ENCODE data around the gene HELZ.
A peak's percentile ranks its signal among the peaks of the same experiment; 100 is the strongest.
"Not testable (repeated sequence)": the region's sequence is repeated elsewhere in the genome, so short reads cannot be mapped to it uniquely, and the experiment has no call there.

Gene HELZ, protein sequence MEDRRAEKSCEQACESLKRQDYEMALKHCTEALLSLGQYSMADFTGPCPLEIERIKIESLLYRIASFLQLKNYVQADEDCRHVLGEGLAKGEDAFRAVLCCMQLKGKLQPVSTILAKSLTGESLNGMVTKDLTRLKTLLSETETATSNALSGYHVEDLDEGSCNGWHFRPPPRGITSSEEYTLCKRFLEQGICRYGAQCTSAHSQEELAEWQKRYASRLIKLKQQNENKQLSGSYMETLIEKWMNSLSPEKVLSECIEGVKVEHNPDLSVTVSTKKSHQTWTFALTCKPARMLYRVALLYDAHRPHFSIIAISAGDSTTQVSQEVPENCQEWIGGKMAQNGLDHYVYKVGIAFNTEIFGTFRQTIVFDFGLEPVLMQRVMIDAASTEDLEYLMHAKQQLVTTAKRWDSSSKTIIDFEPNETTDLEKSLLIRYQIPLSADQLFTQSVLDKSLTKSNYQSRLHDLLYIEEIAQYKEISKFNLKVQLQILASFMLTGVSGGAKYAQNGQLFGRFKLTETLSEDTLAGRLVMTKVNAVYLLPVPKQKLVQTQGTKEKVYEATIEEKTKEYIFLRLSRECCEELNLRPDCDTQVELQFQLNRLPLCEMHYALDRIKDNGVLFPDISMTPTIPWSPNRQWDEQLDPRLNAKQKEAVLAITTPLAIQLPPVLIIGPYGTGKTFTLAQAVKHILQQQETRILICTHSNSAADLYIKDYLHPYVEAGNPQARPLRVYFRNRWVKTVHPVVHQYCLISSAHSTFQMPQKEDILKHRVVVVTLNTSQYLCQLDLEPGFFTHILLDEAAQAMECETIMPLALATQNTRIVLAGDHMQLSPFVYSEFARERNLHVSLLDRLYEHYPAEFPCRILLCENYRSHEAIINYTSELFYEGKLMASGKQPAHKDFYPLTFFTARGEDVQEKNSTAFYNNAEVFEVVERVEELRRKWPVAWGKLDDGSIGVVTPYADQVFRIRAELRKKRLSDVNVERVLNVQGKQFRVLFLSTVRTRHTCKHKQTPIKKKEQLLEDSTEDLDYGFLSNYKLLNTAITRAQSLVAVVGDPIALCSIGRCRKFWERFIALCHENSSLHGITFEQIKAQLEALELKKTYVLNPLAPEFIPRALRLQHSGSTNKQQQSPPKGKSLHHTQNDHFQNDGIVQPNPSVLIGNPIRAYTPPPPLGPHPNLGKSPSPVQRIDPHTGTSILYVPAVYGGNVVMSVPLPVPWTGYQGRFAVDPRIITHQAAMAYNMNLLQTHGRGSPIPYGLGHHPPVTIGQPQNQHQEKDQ (N-terminal part only)

DNA sequence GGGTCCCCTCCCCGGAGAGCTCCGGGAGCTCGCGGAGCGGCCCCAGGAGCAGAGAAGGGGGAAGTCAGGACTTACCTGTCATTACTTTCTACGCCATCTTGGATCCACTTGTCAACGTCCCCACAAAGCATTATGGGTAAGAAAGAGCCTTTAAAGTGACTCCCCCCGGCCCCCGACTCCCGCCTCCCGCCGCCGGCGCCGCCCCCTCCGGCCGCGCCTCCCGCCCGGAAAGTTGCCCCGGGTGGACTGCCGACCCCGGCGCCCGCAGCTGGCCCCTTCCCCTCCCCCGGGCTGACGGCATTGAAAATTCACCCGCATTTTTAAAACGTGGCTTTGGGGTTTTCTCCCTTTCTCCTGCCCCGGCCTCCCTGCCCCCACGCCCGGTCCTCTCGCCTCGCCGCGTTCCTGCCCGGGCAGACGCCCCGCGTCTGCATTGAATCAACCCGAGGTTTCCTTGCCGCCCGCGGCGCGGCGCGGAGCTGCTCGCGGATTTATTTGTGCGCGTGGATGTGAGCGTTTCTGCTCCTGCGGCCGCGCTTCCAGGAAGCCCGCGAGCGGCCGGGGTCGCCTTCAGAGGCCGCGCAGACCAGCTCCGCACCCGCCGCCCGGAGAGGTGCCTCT lies at the start of gene HELZ:
Gene HELZ (minus strand): TSS at position 124 of the 621 bp plus-strand sequence. CDS start 26,392 bp downstream, outside the sequence.
- DNase-seq (ENCODE audit: low read depth, low spot score), result no peak

DNA sequence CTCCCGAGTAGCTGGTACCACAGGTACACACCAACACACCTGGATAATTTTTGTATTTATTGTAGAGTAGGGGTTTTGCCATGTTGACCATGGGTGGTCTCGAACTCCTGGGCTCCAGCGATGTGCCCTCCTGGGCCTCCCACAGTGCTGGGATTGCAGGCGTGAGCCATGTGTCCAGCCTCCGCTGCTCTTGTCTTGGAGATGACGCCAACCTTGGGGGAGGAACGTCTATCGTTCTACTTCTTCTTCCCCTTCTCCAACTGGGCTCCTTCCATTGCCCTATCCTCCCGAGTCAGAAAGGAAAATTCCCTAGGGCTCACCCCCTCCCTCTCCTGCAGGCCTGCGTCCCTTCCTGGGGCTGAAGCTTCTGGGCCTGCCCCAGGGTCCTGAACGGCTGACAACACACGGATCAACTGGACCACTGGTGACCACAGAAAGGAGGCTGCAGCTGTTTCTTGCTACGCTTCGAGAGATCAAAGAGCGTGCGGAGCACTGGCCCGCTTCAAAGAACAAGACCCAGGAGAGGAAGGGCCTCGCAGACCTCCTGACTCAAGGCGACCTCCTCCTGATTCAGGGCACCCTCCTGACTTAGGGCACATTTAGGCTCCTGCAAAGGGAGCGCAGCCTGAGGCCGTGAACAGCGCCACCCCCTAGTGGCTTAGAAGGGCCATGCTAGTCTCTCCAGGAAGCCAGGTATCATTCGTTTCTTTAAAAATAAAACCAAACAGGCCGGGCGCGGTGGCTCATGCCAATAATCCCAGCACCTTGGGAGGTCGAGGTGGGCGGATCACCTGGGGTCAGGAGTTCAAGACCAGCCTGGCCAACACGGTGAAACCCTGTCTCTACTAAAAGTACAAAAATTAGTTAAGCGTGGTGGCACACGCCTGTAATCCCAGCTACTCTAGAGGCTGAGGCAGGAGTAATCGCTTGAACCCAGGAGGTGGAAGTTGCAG lies 48.5 kb upstream of the HELZ start:
- DNase-seq (ENCODE audit: low read depth, low spot score), result peak; percentile 88

DNA sequence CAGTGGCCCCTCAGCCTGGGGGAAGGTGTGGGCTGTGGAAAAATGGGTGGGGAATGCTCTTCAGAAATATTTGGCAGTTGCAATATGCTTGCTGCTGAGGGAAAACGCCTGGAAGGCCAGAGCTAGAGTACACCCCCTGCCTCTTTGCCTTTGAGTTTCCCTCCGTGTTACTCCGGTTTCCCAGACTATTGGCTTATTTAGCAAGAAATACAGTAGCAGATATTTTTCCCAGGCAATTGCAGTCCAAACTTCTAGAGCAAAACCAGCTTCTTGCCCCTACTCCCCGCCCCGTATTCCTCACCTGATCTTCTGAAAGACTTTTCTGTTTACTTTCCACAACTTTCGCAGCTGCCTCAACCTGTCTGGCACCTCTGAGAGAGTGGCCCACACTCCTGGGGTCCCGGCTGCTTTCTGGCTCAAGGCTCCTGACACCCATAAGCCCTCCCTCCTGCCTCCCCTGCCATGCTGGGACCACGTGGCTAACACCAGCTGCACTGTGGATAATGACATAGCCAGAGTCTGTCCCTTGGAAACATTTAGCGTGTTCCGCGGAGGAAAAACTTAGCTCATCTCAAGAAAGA lies 45.8 kb upstream of the HELZ start:
- DNase-seq (ENCODE audit: low read depth, low spot score), result no peak

DNA sequence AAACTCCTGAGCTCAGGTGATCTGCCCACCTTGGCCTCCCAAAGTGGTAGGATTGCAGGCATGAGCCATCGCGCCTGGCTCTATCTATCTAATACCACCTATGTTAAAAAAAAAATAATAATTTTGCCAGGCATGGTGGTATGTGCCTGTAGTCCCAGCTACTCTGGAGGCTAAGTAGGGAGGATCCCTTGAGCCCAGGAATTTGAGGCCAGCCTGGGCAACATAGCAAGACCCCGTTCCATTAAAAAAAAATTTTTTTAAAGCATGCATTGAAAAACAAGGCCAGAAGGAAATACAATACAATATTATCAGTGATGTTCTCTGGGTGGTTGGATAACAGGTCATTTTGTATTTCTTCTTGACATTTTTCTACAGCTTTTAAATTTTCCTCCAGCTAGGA lies 45.2 kb upstream of the HELZ start:
- DNase-seq (ENCODE audit: low read depth, low spot score), result no peak

DNA sequence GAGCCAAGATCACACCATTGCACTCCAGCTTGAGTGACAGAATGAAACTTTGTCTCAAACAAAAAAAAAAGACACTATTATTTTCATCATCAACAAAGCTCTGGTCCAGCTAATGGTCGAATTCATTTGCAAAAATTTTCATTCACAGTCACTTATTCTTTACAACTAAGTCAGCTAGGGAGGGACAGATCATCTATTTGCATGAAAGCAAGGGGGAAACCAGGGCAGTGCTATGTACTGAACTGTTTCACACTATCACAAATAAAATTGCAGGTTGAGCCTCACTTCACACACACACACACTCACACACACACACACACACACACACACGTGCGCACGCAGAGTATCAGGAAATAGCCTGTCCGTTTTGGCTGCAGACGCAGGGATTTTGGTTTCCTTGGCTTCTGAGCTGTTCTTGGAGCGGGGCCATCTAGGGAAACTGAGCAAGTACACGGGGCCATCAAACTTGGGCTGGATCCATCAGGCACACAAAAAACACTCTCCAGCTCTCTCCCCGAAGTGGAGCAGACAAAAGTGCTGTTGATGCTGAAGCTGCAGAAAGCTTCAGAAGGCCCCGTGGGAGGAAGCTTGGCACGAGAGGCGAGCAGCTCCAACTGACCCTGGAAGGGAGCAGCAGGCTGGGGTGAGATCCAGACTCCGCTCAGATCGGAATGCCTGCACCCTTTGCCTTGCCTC lies 44.3 kb upstream of the HELZ start:
- no peak for DNase-seq (ENCODE audit: low read depth, low spot score)

DNA sequence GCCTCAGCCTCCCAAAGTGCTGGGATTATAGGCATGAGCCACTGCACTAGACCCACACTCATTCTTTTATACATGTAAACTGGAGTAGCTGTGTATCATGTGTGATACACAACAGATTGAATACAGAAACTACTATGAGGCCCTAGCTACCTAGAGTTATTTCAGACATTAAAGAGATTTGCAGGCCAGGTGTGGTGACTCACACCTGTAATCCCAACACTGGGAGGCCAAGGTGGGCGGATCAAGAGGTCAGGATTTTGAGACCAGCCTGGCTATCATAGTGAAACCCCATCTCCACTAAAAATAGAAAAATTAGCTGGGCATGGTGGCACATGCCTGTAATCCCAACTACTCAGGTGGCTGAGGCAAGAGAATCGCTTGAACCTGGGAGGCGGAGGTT lies 41.8 kb upstream of the HELZ start:
- DNase-seq (ENCODE audit: low read depth, low spot score), result not testable (repeated sequence)

DNA sequence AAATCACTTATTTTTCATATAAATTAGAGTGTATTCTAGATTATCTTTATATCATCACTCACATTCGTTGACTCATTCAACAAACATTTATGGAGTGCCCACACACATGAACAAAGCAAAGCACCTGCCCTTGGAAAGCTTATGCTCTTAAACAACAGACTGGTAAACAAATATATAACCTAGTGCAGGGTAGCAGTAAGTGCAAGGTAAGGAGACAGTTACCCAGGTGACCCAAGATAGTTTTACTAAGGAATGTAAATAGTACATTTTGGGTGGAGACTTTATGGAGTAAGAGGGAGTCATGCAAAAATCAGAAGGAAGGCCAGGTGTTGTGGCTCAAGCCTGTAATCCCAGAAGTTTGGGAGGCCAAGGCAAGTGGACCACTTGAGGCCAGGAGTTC lies 40.4 kb upstream of the HELZ start:
- no peak for DNase-seq (ENCODE audit: low read depth, low spot score)

DNA sequence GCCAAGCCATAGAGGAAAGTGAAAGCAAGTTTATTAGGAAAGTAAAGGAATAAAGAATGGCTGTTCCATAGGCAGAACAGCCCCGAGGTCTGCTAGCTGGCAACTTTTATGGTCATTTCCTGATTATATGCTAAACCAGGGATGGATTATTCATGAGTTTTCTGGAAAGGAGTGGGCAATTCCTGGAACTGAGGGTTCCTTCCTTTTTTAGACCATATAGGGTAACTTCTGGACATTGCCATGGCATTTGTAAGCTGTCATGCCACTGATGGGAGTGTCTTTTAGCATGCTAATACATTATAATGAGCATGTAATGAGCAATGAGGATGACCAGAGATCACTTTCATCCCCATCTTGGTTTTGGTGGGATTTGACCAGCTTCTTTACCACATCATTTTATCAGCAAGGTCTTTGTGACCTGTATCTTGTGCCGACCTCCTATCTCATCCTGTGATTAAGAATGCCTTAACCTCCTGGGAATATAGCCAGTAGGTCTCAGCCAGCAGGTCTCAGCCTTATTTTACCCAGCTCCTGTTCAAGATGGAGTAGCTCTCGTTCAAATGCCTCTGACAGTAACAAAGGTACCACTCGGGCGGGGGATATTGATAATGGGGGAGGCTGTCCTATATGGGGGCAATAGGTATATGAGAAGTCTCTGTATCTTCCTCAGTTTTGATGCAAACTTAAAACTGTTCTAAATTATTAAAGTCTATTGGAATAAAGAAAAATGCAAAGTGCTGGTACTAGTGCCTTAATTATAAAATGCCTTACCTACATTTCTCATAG lies 38.9 kb upstream of the HELZ start:
- DNase-seq (ENCODE audit: low read depth, low spot score), result no peak

DNA sequence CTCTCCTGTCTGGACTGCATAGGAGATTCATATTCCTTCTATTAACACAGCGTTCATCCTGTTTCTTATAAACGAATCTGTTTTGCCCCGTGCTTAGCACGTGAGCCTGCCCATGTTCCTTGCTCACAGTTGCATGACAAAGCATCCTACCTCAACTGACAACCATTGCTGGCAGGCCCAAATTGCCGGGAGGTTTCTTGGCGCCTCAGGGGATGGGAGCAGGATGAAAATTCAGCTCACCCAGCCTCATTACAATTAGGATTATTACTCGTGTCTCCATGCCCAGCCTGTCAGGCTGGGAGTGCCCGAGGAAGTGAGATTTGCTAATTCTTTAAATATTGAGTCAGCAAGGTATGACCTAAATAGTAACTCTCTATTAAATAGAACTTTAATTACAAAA lies 36.7 kb upstream of the HELZ start:
- peak; percentile 73 for DNase-seq (ENCODE audit: low read depth, low spot score)

DNA sequence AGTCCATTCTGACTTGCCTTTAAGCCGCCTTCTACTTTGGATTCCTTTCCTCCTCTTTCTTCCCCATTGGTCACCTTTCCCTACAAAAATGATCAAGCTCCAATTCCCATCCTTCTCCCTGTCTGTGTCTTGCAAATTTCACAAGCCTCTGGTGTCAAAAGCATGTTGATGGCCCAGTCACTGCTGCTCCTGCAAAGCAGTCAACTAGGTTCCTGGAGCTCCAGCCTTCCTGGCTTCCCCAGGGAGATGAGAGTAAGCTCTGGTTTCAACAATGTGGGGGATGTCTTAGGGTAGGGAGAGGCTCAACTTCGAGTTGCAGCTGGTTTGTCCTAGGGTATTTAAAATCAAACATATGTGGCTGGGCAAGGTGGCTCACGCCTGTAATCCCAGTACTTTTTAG lies 36.1 kb upstream of the HELZ start:
- no peak for DNase-seq (ENCODE audit: low read depth, low spot score)

DNA sequence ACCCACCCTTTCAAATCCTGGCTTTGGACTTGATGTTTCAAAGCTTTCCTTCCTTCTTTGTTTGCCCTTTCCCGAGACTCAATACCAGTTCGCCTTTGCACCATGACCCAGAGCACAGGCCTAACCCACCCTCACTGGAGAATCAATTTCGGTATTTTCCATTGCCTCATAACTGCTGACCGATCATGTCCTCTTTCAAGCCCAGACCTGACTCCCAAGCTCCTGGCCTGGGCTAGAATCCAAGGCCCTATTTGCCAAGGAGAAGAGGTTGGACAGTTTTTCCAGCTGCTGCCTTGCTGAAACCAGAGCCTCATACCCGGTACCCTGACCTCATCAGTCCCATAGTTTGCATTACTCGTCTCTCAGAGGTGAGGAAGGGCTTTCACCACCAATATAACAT lies 35.3 kb upstream of the HELZ start:
- DNase-seq (ENCODE audit: low read depth, low spot score), result no peak

DNA sequence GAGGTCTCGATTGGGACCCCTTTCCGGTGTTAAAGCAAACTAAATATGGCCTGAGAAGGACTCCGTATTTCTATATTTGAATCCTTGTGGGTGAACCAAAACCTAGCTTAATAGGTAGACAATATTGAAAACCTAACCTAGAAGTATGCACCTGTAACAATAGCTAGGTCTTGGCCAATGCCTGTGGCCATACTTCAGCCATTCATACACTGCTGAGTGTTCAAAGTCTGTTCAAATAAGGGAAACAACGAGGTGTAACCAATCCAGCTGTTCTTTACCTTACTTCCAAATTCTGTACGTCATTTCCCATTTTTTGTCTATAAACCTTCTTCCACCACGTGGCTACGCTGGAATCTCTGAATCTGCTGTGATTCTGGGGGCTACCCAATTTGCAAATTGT lies 34.1 kb upstream of the HELZ start:
- no peak for DNase-seq (ENCODE audit: low read depth, low spot score)

DNA sequence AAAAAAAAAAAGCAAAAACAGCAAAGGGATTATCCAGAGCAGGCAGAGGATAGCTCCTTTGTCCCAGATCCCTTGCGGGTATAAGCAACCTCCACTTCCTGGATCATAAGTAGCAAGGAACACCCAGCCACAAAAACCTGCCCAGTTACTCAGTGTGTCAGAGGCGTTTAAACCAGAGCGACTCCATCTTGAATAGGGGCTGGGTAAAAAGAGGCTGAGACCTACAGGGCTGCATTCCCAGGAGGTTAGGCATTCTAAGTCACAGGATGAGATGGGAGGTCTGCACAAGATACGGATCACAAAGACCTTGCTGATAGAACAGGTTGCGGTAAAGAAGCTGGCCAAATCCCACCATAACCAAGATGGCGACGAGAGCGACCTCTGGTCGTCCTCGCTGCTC lies 33.4 kb upstream of the HELZ start:
- no peak for DNase-seq (ENCODE audit: low read depth, low spot score)

DNA sequence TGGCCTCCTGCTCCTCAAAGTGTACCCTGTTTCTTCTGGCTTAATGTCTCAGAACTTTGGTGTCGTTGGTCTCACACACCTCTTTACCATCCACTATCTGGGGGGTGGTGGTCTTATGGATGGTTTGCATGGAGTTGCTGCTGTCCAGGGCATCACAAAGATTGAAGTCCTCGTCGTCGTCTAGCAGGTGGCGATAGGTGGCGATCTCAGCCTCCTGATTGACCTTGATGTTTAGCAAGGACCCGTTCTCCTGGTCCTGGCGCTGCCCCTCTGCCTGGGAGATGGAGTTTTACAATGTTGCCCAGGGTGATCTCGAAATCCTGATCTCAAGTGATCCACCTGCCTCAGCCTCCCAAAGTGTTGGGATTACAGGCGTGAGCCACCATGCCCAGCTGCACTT lies 31.1 kb upstream of the HELZ start:
- peak; percentile 58 for DNase-seq (ENCODE audit: low read depth, low spot score)

DNA sequence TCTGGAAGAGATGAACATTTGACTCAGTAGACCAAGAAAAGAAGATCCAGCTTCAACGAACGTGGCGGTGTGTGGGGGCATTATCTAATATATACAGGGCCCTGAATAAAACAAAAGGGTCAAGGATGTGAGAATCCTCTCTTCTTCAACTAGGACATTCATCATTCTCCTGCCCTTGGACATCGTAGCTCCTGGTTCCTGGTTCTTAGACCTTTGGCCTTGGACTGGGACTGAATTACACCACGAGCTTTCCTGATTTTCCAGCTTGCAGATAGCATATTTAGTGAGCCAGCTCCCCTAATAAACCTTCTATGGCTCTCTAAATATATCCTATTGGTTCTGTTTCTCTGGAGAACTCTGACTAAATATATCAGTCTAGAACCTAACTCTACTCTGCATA lies 29.5 kb upstream of the HELZ start:
- no peak for DNase-seq (ENCODE audit: low read depth, low spot score)

DNA sequence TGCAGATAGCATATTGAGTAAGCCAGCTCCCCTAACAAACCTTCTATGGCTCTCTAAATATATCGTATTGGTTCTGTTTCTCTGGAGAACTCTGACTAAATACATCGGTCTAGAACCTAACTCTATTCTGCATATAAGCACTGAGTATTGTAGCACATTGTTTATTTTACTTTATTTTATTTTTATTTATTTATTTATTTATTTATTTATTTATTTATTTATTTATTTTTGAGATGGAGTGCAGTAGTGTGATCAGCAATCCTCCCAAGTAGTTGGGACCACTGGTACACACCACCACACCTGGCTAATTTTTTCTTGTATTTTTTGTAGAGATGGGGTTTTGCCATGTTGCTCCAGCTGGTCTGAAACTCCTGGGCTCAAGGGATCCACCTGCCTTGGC lies 28.9 kb upstream of the HELZ start:
- DNase-seq (ENCODE audit: low read depth, low spot score), result no peak

DNA sequence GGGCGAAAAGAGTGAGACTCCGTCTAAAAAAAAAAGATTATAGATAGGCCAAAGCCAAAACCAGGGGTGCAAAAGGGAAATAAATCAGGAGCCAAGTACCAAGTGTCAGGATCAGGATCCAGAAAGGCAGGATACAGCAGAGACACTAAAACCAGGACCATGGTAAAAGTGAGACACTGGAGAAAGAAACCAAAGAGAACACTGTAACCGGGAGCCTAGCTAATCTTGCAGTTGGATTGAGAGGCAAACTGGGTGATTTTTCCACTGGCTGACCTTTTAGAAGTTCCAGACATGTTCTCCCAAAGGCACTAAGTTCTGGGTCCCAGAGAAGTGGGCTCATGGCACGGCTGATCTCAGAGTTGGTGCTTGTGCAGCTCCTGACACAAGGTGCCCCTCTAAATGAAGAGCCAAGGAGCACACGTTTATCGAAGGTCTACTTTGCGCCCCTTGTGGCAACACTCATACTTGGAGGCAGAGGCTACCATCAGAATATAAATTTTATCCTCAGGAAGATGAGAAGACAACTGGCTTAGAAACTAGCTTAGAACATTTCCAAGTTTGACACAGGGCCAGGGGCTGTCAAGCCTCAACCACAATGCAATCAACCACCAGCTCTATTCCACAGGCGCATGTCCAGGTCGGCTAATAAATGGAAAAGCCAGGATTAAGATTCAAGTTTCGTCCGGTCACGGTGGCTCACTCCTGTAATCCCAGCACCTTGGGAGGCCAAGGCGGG lies 27.5 kb upstream of the HELZ start:
- no peak for DNase-seq (ENCODE audit: low read depth, low spot score)

DNA sequence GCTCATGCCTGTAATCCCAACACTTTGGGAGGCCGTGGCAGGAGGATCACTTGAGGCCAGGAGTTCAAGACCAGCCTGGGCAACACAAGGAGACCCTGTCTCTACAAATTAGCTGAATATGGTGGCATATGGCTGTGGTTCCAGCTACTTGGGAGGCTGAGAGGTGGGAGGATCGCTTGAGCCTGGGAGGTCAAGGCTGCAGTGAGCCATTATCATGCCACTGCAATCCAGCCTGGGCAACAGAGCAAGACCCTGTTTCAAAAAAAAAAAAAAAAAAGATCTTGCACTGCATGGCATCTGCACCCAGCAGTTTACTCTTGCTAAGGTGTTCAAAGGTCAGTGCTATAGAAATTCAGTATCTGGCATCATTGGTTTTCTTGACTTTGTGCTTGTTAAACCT lies 26.2 kb upstream of the HELZ start:
- not testable (repeated sequence) for DNase-seq (ENCODE audit: low read depth, low spot score)

Data from ELF-1 (cell line).